ENCODE data around the gene NSD2.

Gene NSD2

GRCh38 chr4:1961563-1961962, 90.4 kb downstream of the NSD2 start:
- H3K4me1 ChIP-seq (ENCODE audit: control insufficient read depth, insufficient read depth, low read depth, low read length): peaks cover 4% of the 10 kb centered on the region
- H3K23ac ChIP-seq (ENCODE audit: low read length in 2 of 2): no peak overlapping the region
- no peaks in the 10 kb centered on the region for H3K9me3 ChIP-seq (ENCODE audit: control insufficient read depth, low read length)
- no peak overlapping the region for H3K14ac ChIP-seq (ENCODE audit: low read length in 2 of 2)
- no peak overlapping the region for H3K4ac ChIP-seq (ENCODE audit: low read depth in 1 of 2, low read length in 2 of 2)
- no peak overlapping the region for H3K27ac ChIP-seq (ENCODE audit: low read length, poor library complexity, severe bottlenecking)
- H2BK15ac ChIP-seq (ENCODE audit: low read depth, poor library complexity, severe bottlenecking): no peak overlapping the region
- no peak overlapping the region for H4K91ac ChIP-seq (ENCODE audit: low read length)
- no peak overlapping the region for H2BK12ac ChIP-seq (ENCODE audit: low read length in 2 of 2)
- H3K79me1 ChIP-seq (replicated peaks; ENCODE audit: low read length, poor library complexity, severe bottlenecking): peaks cover 46% of the 10 kb centered on the region
- no peak overlapping the region for H2AFZ ChIP-seq (ENCODE audit: low read depth, low read length)
- no peak for DNase-seq
- 96% methylated on average over 4 of the region's 4 CpGs for WGBS
- no peak overlapping the region for H3K4me3 ChIP-seq (ENCODE audit: insufficient read depth in 1 of 2, low read depth in 1 of 2, low read length in 2 of 2)
- no peak overlapping the region for H3K18ac ChIP-seq (ENCODE audit: low read depth in 1 of 2, low read length in 2 of 2)
- no peak overlapping the region for H4K8ac ChIP-seq (ENCODE audit: low read length)
- no peak overlapping the region for H3K4me2 ChIP-seq (ENCODE audit: low read length, poor library complexity, severe bottlenecking)
- H3K9ac ChIP-seq (ENCODE audit: low read length): no peak overlapping the region
- H2BK5ac ChIP-seq (ENCODE audit: low read depth, low read length, poor library complexity, severe bottlenecking): no peak overlapping the region
- peaks cover 51 to 73% of the 10 kb centered on the region in 2 experiments for H3K36me3 ChIP-seq (ENCODE audit: control insufficient read depth in 1 of 2, insufficient read depth in 2 of 2, low read depth in 1 of 2, low read length in 2 of 2)
- no peak overlapping the region for H2BK120ac ChIP-seq (ENCODE audit: low read depth, low read length)
- no peaks in the 10 kb centered on the region for H3K27me3 ChIP-seq (ENCODE audit: control insufficient read depth in 1 of 2, insufficient read depth in 1 of 2, low read length in 2 of 2)
- H2AK5ac ChIP-seq (ENCODE audit: low read length, severe bottlenecking): no peak overlapping the region

GRCh38 chr4:1962980-1963379, 91.8 kb downstream of the NSD2 start:
- no peaks in the 10 kb centered on the region for H3K27me3 ChIP-seq (ENCODE audit: control insufficient read depth in 1 of 2, insufficient read depth in 1 of 2, low read length in 2 of 2)
- no peak overlapping the region for H3K4me2 ChIP-seq (ENCODE audit: low read length, poor library complexity, severe bottlenecking)
- H3K18ac ChIP-seq (ENCODE audit: low read depth in 1 of 2, low read length in 2 of 2): no peak overlapping the region
- peaks cover 4% of the 10 kb centered on the region for H3K4me1 ChIP-seq (ENCODE audit: control insufficient read depth, insufficient read depth, low read depth, low read length)
- H2BK12ac ChIP-seq (ENCODE audit: low read length in 2 of 2): no peak overlapping the region
- no peak for DNase-seq
- H2AK5ac ChIP-seq (ENCODE audit: low read length, severe bottlenecking): no peak overlapping the region
- H2AFZ ChIP-seq (ENCODE audit: low read depth, low read length): no peak overlapping the region
- no peak overlapping the region for H3K27ac ChIP-seq (ENCODE audit: low read length, poor library complexity, severe bottlenecking)
- no peak overlapping the region for H3K14ac ChIP-seq (ENCODE audit: low read length in 2 of 2)
- peaks cover 37% of the 10 kb centered on the region for H3K79me1 ChIP-seq (replicated peaks; ENCODE audit: low read length, poor library complexity, severe bottlenecking)
- WGBS: 100% methylated on average over 4 of the region's 4 CpGs
- no peak overlapping the region for H3K4me3 ChIP-seq (ENCODE audit: insufficient read depth in 1 of 2, low read depth in 1 of 2, low read length in 2 of 2)
- no peak overlapping the region for H2BK15ac ChIP-seq (ENCODE audit: low read depth, poor library complexity, severe bottlenecking)
- H3K36me3 ChIP-seq (ENCODE audit: control insufficient read depth in 1 of 2, insufficient read depth in 2 of 2, low read depth in 1 of 2, low read length in 2 of 2): peaks cover 43 to 65% of the 10 kb centered on the region in 2 experiments
- no peak overlapping the region for H3K23ac ChIP-seq (ENCODE audit: low read length in 2 of 2)
- H4K91ac ChIP-seq (ENCODE audit: low read length): no peak overlapping the region
- H3K9ac ChIP-seq (ENCODE audit: low read length): no peak overlapping the region
- no peak overlapping the region for H4K8ac ChIP-seq (ENCODE audit: low read length)
- no peak overlapping the region for H3K4ac ChIP-seq (ENCODE audit: low read depth in 1 of 2, low read length in 2 of 2)
- H2BK5ac ChIP-seq (ENCODE audit: low read depth, low read length, poor library complexity, severe bottlenecking): no peak overlapping the region
- no peaks in the 10 kb centered on the region for H3K9me3 ChIP-seq (ENCODE audit: control insufficient read depth, low read length)
- no peak overlapping the region for H2BK120ac ChIP-seq (ENCODE audit: low read depth, low read length)

- Histone ChIP-seq H2AK5ac (ENCODE audit: low read length, severe bottlenecking) (no peak overlapping the region), H3K14ac (ENCODE audit: low read length in 2 of 2) (no peak overlapping the region), H3K4me1 (ENCODE audit: control insufficient read depth, insufficient read depth, low read depth, low read length) (peaks cover 4% of the 10 kb centered on the region), H2BK12ac (ENCODE audit: low read length in 2 of 2) (no peak overlapping the region), H3K4me3 (ENCODE audit: insufficient read depth in 1 of 2, low read depth in 1 of 2, low read length in 2 of 2) (no peak overlapping the region), H2AFZ (ENCODE audit: low read depth, low read length) (no peak overlapping the region), H3K9ac (ENCODE audit: low read length) (no peak overlapping the region), H4K91ac (ENCODE audit: low read length) (peak overlapping the region; percentile 45), H2BK120ac (ENCODE audit: low read depth, low read length) (no peak overlapping the region), H3K27ac (ENCODE audit: low read length, poor library complexity, severe bottlenecking) (no peak overlapping the region), H3K36me3 (ENCODE audit: control insufficient read depth in 1 of 2, insufficient read depth in 2 of 2, low read depth in 1 of 2, low read length in 2 of 2) (peaks cover 38 to 59% of the 10 kb centered on the region in 2 experiments), H2BK15ac (ENCODE audit: low read depth, poor library complexity, severe bottlenecking) (no peak overlapping the region), H3K9me3 (ENCODE audit: control insufficient read depth, low read length) (no peaks in the 10 kb centered on the region), H2BK5ac (ENCODE audit: low read depth, low read length, poor library complexity, severe bottlenecking) (no peak overlapping the region), H3K18ac (ENCODE audit: low read depth in 1 of 2, low read length in 2 of 2) (no peak overlapping the region), H3K4me2 (ENCODE audit: low read length, poor library complexity, severe bottlenecking) (no peak overlapping the region), H4K8ac (ENCODE audit: low read length) (peak overlapping the region; percentile 50), H3K79me1 (replicated peaks; ENCODE audit: low read length, poor library complexity, severe bottlenecking) (peaks cover 30% of the 10 kb centered on the region), H3K4ac (ENCODE audit: low read depth in 1 of 2, low read length in 2 of 2) (no peak overlapping the region), H3K27me3 (ENCODE audit: control insufficient read depth in 1 of 2, insufficient read depth in 1 of 2, low read length in 2 of 2) (no peaks in the 10 kb centered on the region), H3K23ac (ENCODE audit: low read length in 2 of 2) (no peak overlapping the region)
- no peak for DNase-seq
- WGBS: 79% methylated on average over 6 of the region's 6 CpGs
These were observed 93.2 kb downstream of the NSD2 start for GRCh38 chr4:1964443-1964842.

- DNase-seq: no peak
- no peak overlapping the region for H2BK12ac ChIP-seq (ENCODE audit: low read length in 2 of 2)
- 100% methylated on average over 1 of the region's 1 CpG for whole genome bisulfite sequencing
These were observed 93.8 kb downstream of the NSD2 start for GRCh38 chr4:1964971-1965370.

More at GRCh38 chr4:1964971-1965370, 93.8 kb downstream of the NSD2 start:
- Histone ChIP-seq H3K9me3 (ENCODE audit: control insufficient read depth, low read length) (no peaks in the 10 kb centered on the region), H3K79me1 (replicated peaks; ENCODE audit: low read length, poor library complexity, severe bottlenecking) (peaks cover 28% of the 10 kb centered on the region), H3K27me3 (ENCODE audit: control insufficient read depth in 1 of 2, insufficient read depth in 1 of 2, low read length in 2 of 2) (no peaks in the 10 kb centered on the region), H3K18ac (ENCODE audit: low read depth in 1 of 2, low read length in 2 of 2) (no peak overlapping the region), H2AFZ (ENCODE audit: low read depth, low read length) (no peak overlapping the region), H3K4me3 (ENCODE audit: insufficient read depth in 1 of 2, low read depth in 1 of 2, low read length in 2 of 2) (no peak overlapping the region), H3K14ac (ENCODE audit: low read length in 2 of 2) (no peak overlapping the region), H3K4me2 (ENCODE audit: low read length, poor library complexity, severe bottlenecking) (no peak overlapping the region), H2BK5ac (ENCODE audit: low read depth, low read length, poor library complexity, severe bottlenecking) (no peak overlapping the region), H3K4ac (ENCODE audit: low read depth in 1 of 2, low read length in 2 of 2) (no peak overlapping the region), H3K9ac (ENCODE audit: low read length) (no peak overlapping the region), H3K4me1 (ENCODE audit: control insufficient read depth, insufficient read depth, low read depth, low read length) (peaks cover 4% of the 10 kb centered on the region), H3K27ac (ENCODE audit: low read length, poor library complexity, severe bottlenecking) (no peak overlapping the region), H2AK5ac (ENCODE audit: low read length, severe bottlenecking) (no peak overlapping the region), H4K91ac (ENCODE audit: low read length) (no peak overlapping the region), H2BK120ac (ENCODE audit: low read depth, low read length) (no peak overlapping the region), H3K23ac (ENCODE audit: low read length in 2 of 2) (no peak overlapping the region), H3K36me3 (ENCODE audit: control insufficient read depth in 1 of 2, insufficient read depth in 2 of 2, low read depth in 1 of 2, low read length in 2 of 2) (peaks cover 36 to 55% of the 10 kb centered on the region in 2 experiments), H4K8ac (ENCODE audit: low read length) (no peak overlapping the region), H2BK15ac (ENCODE audit: low read depth, poor library complexity, severe bottlenecking) (no peak overlapping the region)
